Fibroblast of lung (primary cell): Measurements from ENCODE around the gene NOL4L. TPM values are rescaled to one million over a fixed set of nuclear protein-coding genes. Genes with fewer than 3 reads are reported as not detected.
A peak's percentile ranks its signal among the peaks of the same experiment; 100 is the strongest.

ENCODE experiments used
- DNase-seq, 2 donors: peaks; one replicate each; pipeline versions ENCODE4 v3.0.0 to v3.0.0-alpha.2; 2010; ENCODE audit warnings: low read depth in 2 of 2
- H2AFZ ChIP-seq: 2 replicates; pipeline ENCODE4 v1.5.1; 2012; ENCODE audit warnings: low read length, control low read depth, inconsistent platforms
- H3K27ac ChIP-seq: 2 replicates; pipeline ENCODE4 v1.5.1; 2011; ENCODE audit warnings: low read length, control low read depth; ENCODE audit not compliant: insufficient read depth
- H3K27me3 ChIP-seq: 2 replicates; pipeline ENCODE4 v1.5.1; 2011; ENCODE audit warnings: mild to moderate bottlenecking, low read length; ENCODE audit not compliant: control insufficient read depth, insufficient read depth
- H3K36me3 ChIP-seq: 2 replicates; pipeline ENCODE4 v1.5.1; 2011; ENCODE audit warnings: low read length; ENCODE audit not compliant: control insufficient read depth, insufficient read depth
- H3K4me1 ChIP-seq: 2 replicates; pipeline ENCODE4 v1.5.1; 2011; ENCODE audit warnings: low read length; ENCODE audit not compliant: control insufficient read depth, insufficient read depth; ENCODE audit errors: extremely low read depth
- H3K4me2 ChIP-seq: 2 replicates; pipeline ENCODE4 v1.5.1; 2011; ENCODE audit warnings: low read length, control low read depth; ENCODE audit not compliant: insufficient read depth; ENCODE audit errors: extremely low read depth
- H3K4me3 ChIP-seq, 4 experiments: fragments of 200-600 bp in 1 of 4; sonication (generic) in 1 of 4; replicated peaks in 1 of 4; 2 replicates each; pipeline ENCODE4 v1.5.1; 2011 to 2016; ENCODE audit warnings: low read length in 4 of 4, low read depth in 3 of 4, mild to moderate bottlenecking in 3 of 4, control low read depth in 2 of 4, inconsistent platforms in 1 of 4, mixed read lengths in 1 of 4; ENCODE audit not compliant: insufficient read depth in 1 of 4; ENCODE audit errors: control extremely low read depth in 1 of 4
- H3K79me2 ChIP-seq: 2 replicates; pipeline ENCODE4 v1.5.1; 2012; ENCODE audit warnings: mild to moderate bottlenecking, low read length, inconsistent platforms; ENCODE audit not compliant: control insufficient read depth, insufficient read depth
- H3K9ac ChIP-seq: 2 replicates; pipeline ENCODE4 v1.5.1; 2011; ENCODE audit warnings: mild to moderate bottlenecking, low read length, control low read depth; ENCODE audit not compliant: insufficient read depth
- H3K9me3 ChIP-seq: 2 replicates; pipeline ENCODE4 v1.5.1; 2012; ENCODE audit warnings: low read depth, low read length; ENCODE audit not compliant: control insufficient read depth, insufficient read depth
- H4K20me1 ChIP-seq: 2 replicates; pipeline ENCODE4 v1.5.1; 2011; ENCODE audit warnings: low read length; ENCODE audit not compliant: control insufficient read depth, insufficient read depth; ENCODE audit errors: extremely low read depth
- CTCF ChIP-seq, 2 donors: IDR thresholded peaks in 1 of 2; conservative IDR thresholded peaks in 1 of 2; 1 replicate in 1 of 2; 2 replicates in 1 of 2; pipeline ENCODE4 v1.5.1; 2011 to 2012; ENCODE audit warnings: low read length in 2 of 2, control low read depth in 1 of 2, inconsistent platforms in 1 of 2, low read depth in 1 of 2, mild to moderate bottlenecking in 1 of 2
- EZH2 ChIP-seq: IDR thresholded peaks from 2 replicates; pipeline ENCODE4 v1.5.1; 2012; ENCODE audit warnings: low read length, control low read depth, mild to moderate bottlenecking; ENCODE audit errors: missing control alignments
- polyA plus RNA-seq, 2 donors: library from polyadenylated mRNA; depleted of rRNA in 1 of 2; stranded (reverse) in 1 of 2; unstranded in 1 of 2; fragments of >200 nt; gene quantifications; 2 replicates each; pipeline ENCODE4 v1.2.1, GENCODE V29; 2011 to 2012; ENCODE audit warnings: missing spikeins in 1 of 2
- total RNA-seq: library from RNA; depleted of rRNA; stranded (reverse); fragments of >200 nt; gene quantifications from 2 replicates; pipeline ENCODE4 v1.2.1, GENCODE V29; 2014

NOL4L gene
- total and polyA plus RNA-seq, 2 donors (not counting 1 experiment from before 2014, with no cell fraction given): 3.2 to 4.0 TPM

DNA sequence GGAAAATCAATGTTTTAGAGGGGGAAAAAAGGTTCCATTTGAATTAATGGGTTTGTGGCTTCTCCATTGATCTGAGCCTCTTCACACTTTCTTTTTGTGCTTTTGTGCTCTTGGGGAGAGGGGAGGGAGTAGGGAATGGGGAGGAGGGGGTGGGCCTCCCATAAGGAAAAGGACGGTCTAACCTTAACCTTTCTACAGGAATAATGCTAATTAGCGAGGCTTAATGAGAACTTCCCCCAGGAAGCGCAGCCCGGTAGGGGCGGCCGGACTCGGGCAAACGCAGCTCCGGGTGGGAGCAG is 103.0 kb downstream of the NOL4L start:
- Histone ChIP-seq H3K27ac (no peak overlapping the region), H3K4me3 (peak overlapping the region; percentile 54 to 70 (median 60)), H3K36me3 (no peaks in the 10 kb centered on the region), H3K9ac (peak overlapping the region; percentile 41), H3K79me2 (peaks cover 3% of the 10 kb centered on the region), H3K9me3 (no peaks in the 10 kb centered on the region), H3K27me3 (peaks cover 3% of the 10 kb centered on the region), H3K4me1 (no peaks in the 10 kb centered on the region), H2AFZ (no peak overlapping the region), H4K20me1 (no peaks in the 10 kb centered on the region), H3K4me2 (peak overlapping the region; percentile 79)
- DNase-seq: no peak
- TF ChIP-seq CTCF (conservative IDR thresholded peaks at IDR 0.05 in 1 of 2, IDR thresholded peaks at IDR 0.05 in 1 of 2; ENCODE audit: low read depth in 1 of 2, low read length in 2 of 2): no peak
- TF ChIP-seq EZH2: no peak

GRCh38 chr20:32481311-32482142 is 103.6 kb downstream of the NOL4L start:
- Histone ChIP-seq H4K20me1 (no peaks in the 10 kb centered on the region), H3K36me3 (no peaks in the 10 kb centered on the region), H3K27ac (no peak overlapping the region), H3K4me2 (no peak overlapping the region), H2AFZ (no peak overlapping the region), H3K9me3 (no peaks in the 10 kb centered on the region), H3K4me1 (peaks cover under 1% of the 10 kb centered on the region), H3K79me2 (peaks cover 5% of the 10 kb centered on the region), H3K4me3 (peak overlapping the region in 2 of 4 experiments; percentile 54 to 61), H3K27me3 (peaks cover 2% of the 10 kb centered on the region), H3K9ac (no peak overlapping the region)
- DNase-seq: no peak
- TF ChIP-seq CTCF (conservative IDR thresholded peaks at IDR 0.05 in 1 of 2, IDR thresholded peaks at IDR 0.05 in 1 of 2; ENCODE audit: low read depth in 1 of 2, low read length in 2 of 2): no peak
- no peak for TF ChIP-seq EZH2

GRCh38 chr20:32480371-32481241 is 104.5 kb downstream of the NOL4L start:
- H3K4me2 ChIP-seq: no peak overlapping the region
- peaks cover 5% of the 10 kb centered on the region for H3K79me2 ChIP-seq
- no peak overlapping the region for H2AFZ ChIP-seq
- no peak for TF ChIP-seq EZH2
- TF ChIP-seq CTCF (conservative IDR thresholded peaks at IDR 0.05 in 1 of 2, IDR thresholded peaks at IDR 0.05 in 1 of 2; ENCODE audit: low read depth in 1 of 2, low read length in 2 of 2): no peak
- DNase-seq: peak in 1 of 2 donors; percentile 62
- no peaks in the 10 kb centered on the region for H3K9me3 ChIP-seq
- no peak overlapping the region for H3K9ac ChIP-seq
- H3K36me3 ChIP-seq: no peaks in the 10 kb centered on the region
- H3K27me3 ChIP-seq: no peaks in the 10 kb centered on the region
- H3K4me1 ChIP-seq: peaks cover 8% of the 10 kb centered on the region
- no peak overlapping the region for H3K4me3 ChIP-seq
- no peak overlapping the region for H3K27ac ChIP-seq
- no peaks in the 10 kb centered on the region for H4K20me1 ChIP-seq
